Activated naive CD8-positive, alpha-beta T cell treated with anti-CD3 and anti-CD28 coated beads, Interleukin-2, amount 50 U/mL, for 24 hours (primary cell): ENCODE results near the gene PALLD.

Source experiments
- ATAC-seq: fragments of 150-1000 bp; cut with Tn5 transposase; one replicate; pipeline ENCODE4 v1.10.0; 2021
- DNase-seq: peaks from one replicate; pipeline ENCODE4 v3.0.0; 2021
- H3K27ac Mint-ChIP-seq: one replicate; pipeline ENCODE4 v1.8.0; 2021; ENCODE audit warnings: mild to moderate bottlenecking, mixed read lengths
- H3K27me3 Mint-ChIP-seq: one replicate; pipeline ENCODE4 v1.8.0; 2021; ENCODE audit warnings: mixed read lengths
- H3K36me3 Mint-ChIP-seq: one replicate; pipeline ENCODE4 v1.8.0; 2021; ENCODE audit warnings: low read depth, mixed read lengths
- H3K4me1 Mint-ChIP-seq: one replicate; pipeline ENCODE4 v1.8.0; 2021; ENCODE audit warnings: mixed read lengths
- H3K4me3 Mint-ChIP-seq: one replicate; pipeline ENCODE4 v1.8.0; 2021; ENCODE audit warnings: mild to moderate bottlenecking, moderate library complexity, mixed read lengths
- H3K9me3 Mint-ChIP-seq: one replicate; pipeline ENCODE4 v1.8.0; 2021; ENCODE audit warnings: mixed read lengths

Gene PALLD

GRCh38 chr4:168633496-168633895 lies 136.6 kb downstream of the PALLD start:
- Mint-ChIP-seq H3K4me1 (peaks cover 11% of the 10 kb centered on the region), H3K27ac (no peak overlapping the region), H3K36me3 (no peaks in the 10 kb centered on the region), H3K4me3 (no peak overlapping the region), H3K9me3 (no peaks in the 10 kb centered on the region), H3K27me3 (peaks cover 64% of the 10 kb centered on the region)
- no peak for DNase-seq
- no peak for ATAC-seq

GRCh38 chr4:168634276-168634802 lies 137.5 kb downstream of the PALLD start:
- peaks cover 11% of the 10 kb centered on the region for H3K4me1 Mint-ChIP-seq
- H3K36me3 Mint-ChIP-seq = no peaks in the 10 kb centered on the region
- H3K27ac Mint-ChIP-seq = no peak overlapping the region
- no peak overlapping the region for H3K4me3 Mint-ChIP-seq
- H3K9me3 Mint-ChIP-seq = no peaks in the 10 kb centered on the region
- ATAC-seq (no peak), DNase-seq (no peak)
- peaks cover 56% of the 10 kb centered on the region for H3K27me3 Mint-ChIP-seq

GRCh38 chr4:168636040-168636439 lies 139.2 kb downstream of the PALLD start:
- no peak for DNase-seq
- Mint-ChIP-seq H3K27me3 (peaks cover 40% of the 10 kb centered on the region), H3K36me3 (no peaks in the 10 kb centered on the region), H3K27ac (no peak overlapping the region), H3K4me3 (no peak overlapping the region), H3K4me1 (peaks cover 8% of the 10 kb centered on the region), H3K9me3 (no peaks in the 10 kb centered on the region)
- ATAC-seq = no peak

DNA sequence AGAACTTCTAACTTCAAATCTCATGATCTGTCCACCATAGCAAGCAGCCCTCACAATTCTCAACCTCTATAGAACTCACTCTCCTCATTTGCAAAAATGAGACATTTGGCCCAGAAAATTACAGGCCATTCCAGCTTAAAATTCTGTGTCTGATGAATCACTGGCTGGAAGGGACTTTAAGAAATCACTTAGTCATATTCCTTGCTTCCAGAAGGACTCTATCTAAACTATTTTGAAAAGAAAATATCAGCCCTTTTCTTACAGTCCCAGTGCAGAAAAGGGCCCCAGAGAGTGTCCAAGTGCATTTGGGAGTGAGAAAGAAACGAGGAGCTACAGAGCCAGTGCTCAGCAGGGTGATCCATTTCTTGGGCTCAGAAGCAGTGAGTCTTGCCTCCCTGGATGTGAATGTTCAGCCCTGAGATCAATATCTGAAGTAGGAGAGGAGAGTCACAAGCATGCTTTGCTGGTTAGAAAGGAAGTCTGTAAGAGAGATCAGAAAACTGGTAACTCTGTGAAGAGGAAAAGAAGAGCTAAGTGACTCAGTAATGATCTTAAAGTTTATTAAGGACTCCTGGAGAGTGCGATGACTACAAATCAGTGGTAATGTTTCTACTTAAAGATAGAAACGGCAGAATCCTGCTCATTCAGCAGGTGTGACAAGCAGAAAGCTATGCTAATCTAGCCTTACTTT lies 139.8 kb downstream of the PALLD start:
- Mint-ChIP-seq H3K27ac (no peak overlapping the region), H3K36me3 (no peaks in the 10 kb centered on the region), H3K27me3 (peaks cover 36% of the 10 kb centered on the region), H3K9me3 (no peaks in the 10 kb centered on the region), H3K4me3 (no peak overlapping the region), H3K4me1 (peaks cover 6% of the 10 kb centered on the region)
- ATAC-seq = no peak
- no peak for DNase-seq

DNA sequence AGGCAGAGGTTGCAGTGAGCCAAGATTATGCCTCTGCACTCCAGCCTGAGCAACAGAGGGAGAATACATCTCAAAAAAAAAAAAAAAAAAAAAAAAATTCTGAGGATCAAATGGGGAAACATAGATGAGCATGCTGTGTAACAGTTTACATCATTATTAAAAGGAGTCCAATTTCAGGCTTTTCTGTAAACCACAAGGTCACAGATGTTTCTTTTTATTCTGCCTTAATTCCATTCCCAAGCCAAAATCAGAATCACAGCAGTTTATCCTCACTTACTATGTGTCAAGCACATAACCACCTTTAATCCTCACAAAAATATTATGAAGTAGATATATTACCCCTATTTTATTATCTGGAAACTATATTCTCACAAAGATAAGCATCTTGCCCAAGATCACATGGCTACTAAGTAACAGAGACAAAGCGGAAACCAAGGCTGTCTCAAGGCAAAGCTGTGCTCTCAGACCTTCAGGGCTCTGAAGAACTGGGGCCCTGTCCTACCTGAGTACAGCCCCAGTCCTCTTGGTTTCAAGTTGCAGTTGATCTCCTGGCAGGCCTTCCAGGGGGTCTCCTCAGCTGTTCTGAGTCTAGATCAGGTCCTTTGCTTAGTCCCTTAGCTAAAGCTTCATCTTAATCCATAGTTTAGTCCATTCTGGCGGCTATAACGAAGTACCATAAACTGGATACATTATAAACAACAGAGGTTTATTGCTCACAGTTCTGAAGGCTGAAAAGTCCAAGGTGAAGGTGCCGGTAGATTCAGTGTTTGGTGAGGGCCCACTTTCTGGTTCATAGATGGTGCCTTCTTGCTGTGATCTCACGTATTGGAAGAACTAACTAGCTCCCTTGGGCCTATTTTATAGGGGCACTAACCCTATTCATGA lies 141.3 kb downstream of the PALLD start:
- Mint-ChIP-seq H3K36me3 (no peaks in the 10 kb centered on the region), H3K4me3 (no peak overlapping the region), H3K9me3 (no peaks in the 10 kb centered on the region), H3K4me1 (peaks cover 1% of the 10 kb centered on the region), H3K27me3 (peaks cover 26% of the 10 kb centered on the region), H3K27ac (no peak overlapping the region)
- no peak for ATAC-seq
- no peak for DNase-seq

- Mint-ChIP-seq H3K9me3 (no peaks in the 10 kb centered on the region), H3K4me1 (no peaks in the 10 kb centered on the region), H3K4me3 (no peak overlapping the region), H3K27ac (no peak overlapping the region), H3K27me3 (peaks cover 12% of the 10 kb centered on the region), H3K36me3 (no peaks in the 10 kb centered on the region)
- DNase-seq = no peak
- no peak for ATAC-seq
Measured at GRCh38 chr4:168639914-168640313, 143.1 kb downstream of the PALLD start.

GRCh38 chr4:168641811-168642140 lies 144.9 kb downstream of the PALLD start:
- Mint-ChIP-seq H3K36me3 (no peaks in the 10 kb centered on the region), H3K27ac (no peak overlapping the region), H3K4me3 (no peak overlapping the region), H3K27me3 (peaks cover 3% of the 10 kb centered on the region), H3K9me3 (no peaks in the 10 kb centered on the region), H3K4me1 (no peaks in the 10 kb centered on the region)
- DNase-seq = no peak
- no peak for ATAC-seq

DNA sequence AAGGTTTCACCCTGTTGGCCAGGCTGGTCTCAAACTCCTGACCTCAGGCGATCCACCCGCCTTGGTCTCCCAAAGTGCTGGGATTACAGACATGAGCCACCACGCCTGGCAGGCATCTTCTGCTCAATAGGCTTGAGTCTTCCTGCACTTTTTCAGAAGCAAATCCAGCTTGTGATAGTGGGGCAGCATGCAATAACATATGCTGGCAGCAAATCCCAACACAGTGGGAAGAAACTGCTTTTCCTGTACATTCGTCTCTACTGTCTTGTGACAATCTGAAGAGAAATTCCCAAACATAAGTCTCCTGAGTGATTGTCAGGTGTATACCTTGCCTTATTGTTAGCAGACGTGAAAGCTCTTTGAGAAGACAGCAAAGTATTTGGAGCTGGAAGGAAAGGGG lies 145.7 kb downstream of the PALLD start:
- Mint-ChIP-seq H3K4me3 (no peak overlapping the region), H3K27ac (no peak overlapping the region), H3K9me3 (no peaks in the 10 kb centered on the region), H3K4me1 (no peaks in the 10 kb centered on the region), H3K36me3 (no peaks in the 10 kb centered on the region), H3K27me3 (peaks cover 3% of the 10 kb centered on the region)
- no peak for ATAC-seq
- no peak for DNase-seq

- DNase-seq (no peak), ATAC-seq (no peak)
- H3K27me3 Mint-ChIP-seq = peaks cover 3% of the 10 kb centered on the region
- H3K9me3 Mint-ChIP-seq = no peaks in the 10 kb centered on the region
- no peaks in the 10 kb centered on the region for H3K36me3 Mint-ChIP-seq
- no peak overlapping the region for H3K4me3 Mint-ChIP-seq
- H3K27ac Mint-ChIP-seq = no peak overlapping the region
- no peaks in the 10 kb centered on the region for H3K4me1 Mint-ChIP-seq
Measured at GRCh38 chr4:168643111-168643795, 146.4 kb downstream of the PALLD start.

DNA sequence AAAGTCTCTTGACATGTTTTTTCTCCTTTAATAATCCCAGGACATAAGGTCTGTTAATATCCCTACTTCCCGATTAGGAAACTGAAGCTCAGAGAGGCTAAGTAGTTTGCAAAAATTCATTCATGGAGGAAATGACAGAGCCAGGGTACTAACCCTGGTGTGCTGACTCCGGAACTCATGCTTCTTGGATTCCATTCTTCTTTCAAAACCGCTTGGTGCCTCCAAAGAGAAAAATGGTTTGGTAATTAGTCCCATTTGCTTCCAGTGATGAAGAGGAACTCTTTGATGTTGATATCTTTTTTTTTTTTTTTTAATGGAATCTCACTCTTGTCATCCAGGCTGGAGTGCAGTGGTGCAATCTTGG lies 146.9 kb downstream of the PALLD start:
- no peak for DNase-seq
- Mint-ChIP-seq H3K27ac (no peak overlapping the region), H3K9me3 (no peaks in the 10 kb centered on the region), H3K4me1 (no peaks in the 10 kb centered on the region), H3K36me3 (no peaks in the 10 kb centered on the region), H3K4me3 (no peak overlapping the region), H3K27me3 (peaks cover 3% of the 10 kb centered on the region)
- no peak for ATAC-seq

- H3K27ac Mint-ChIP-seq = no peak overlapping the region
- ATAC-seq (no peak), DNase-seq (no peak)
- no peaks in the 10 kb centered on the region for H3K9me3 Mint-ChIP-seq
- peaks cover 7% of the 10 kb centered on the region for H3K27me3 Mint-ChIP-seq
- no peaks in the 10 kb centered on the region for H3K36me3 Mint-ChIP-seq
- H3K4me3 Mint-ChIP-seq = no peak overlapping the region
- no peaks in the 10 kb centered on the region for H3K4me1 Mint-ChIP-seq
Measured at GRCh38 chr4:168646001-168646768, 149.3 kb downstream of the PALLD start.

GRCh38 chr4:168647646-168648375 lies 151.0 kb downstream of the PALLD start:
- ATAC-seq (no peak), DNase-seq (no peak)
- Mint-ChIP-seq H3K4me3 (no peak overlapping the region), H3K27me3 (peaks cover 10% of the 10 kb centered on the region), H3K27ac (no peak overlapping the region), H3K9me3 (no peaks in the 10 kb centered on the region), H3K4me1 (no peaks in the 10 kb centered on the region), H3K36me3 (no peaks in the 10 kb centered on the region)

DNA sequence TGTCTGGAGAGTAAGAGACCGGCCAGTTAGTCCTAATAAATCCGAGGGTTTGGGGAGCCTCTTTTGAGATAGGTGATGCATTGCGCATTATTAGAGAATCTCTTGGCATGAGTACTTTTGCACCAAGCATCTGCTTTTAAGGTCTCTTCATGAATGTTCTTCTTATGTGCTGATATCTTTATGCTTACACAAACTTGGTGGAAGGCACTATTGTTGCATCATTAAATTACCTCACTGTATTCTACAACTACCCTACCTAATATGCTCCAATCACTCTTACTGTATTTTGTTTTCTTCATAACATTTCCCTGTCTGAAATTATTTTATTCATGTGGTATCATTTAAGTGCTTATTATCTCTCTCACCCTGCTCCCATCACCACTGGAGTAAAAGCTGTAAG lies 151.6 kb downstream of the PALLD start:
- no peak for DNase-seq
- H3K4me1 Mint-ChIP-seq = no peaks in the 10 kb centered on the region
- H3K9me3 Mint-ChIP-seq = no peaks in the 10 kb centered on the region
- peaks cover 9% of the 10 kb centered on the region for H3K27me3 Mint-ChIP-seq
- no peak overlapping the region for H3K4me3 Mint-ChIP-seq
- H3K27ac Mint-ChIP-seq = no peak overlapping the region
- no peak for ATAC-seq
- H3K36me3 Mint-ChIP-seq = no peaks in the 10 kb centered on the region

- H3K4me3 Mint-ChIP-seq = no peak overlapping the region
- no peak overlapping the region for H3K27ac Mint-ChIP-seq
- H3K9me3 Mint-ChIP-seq = no peaks in the 10 kb centered on the region
- H3K4me1 Mint-ChIP-seq = no peaks in the 10 kb centered on the region
- H3K36me3 Mint-ChIP-seq = no peaks in the 10 kb centered on the region
- peaks cover 9% of the 10 kb centered on the region for H3K27me3 Mint-ChIP-seq
- DNase-seq (no peak), ATAC-seq (no peak)
Measured at GRCh38 chr4:168648929-168649328, 152.1 kb downstream of the PALLD start.
